PC-9 (cell line): ENCODE data around the gene CCDC70. TPM values are rescaled to one million over a fixed set of nuclear protein-coding genes. Genes with fewer than 3 reads are reported as not detected.
"Not testable (repeated sequence)": the region's sequence is repeated elsewhere in the genome, so short reads cannot be mapped to it uniquely, and the experiment has no call there.

ENCODE experiments used
- BruUV-seq: library from RNA; stranded (reverse); fragments of 400-500 nt; replicated peaks from 2 replicates; lab custom pipeline; 2021; lab: Mats Ljungman, UMichigan
- CTCF ChIA-PET: fragments of 300-600 bp; sonication (Branson Sonifier 250); formaldehyde crosslinking; loops from one replicate; lab custom pipeline; 2022; ENCODE audit warnings: antibody characterized with exemption; lab: Charles Lee
- POLR2A ChIA-PET: fragments of 300-600 bp; sonication (Branson Sonifier 250); formaldehyde crosslinking; loops from one replicate; lab custom pipeline; 2022; ENCODE audit warnings: antibody characterized with exemption; ENCODE audit not compliant: unreplicated experiment; lab: Charles Lee
- DNase-seq, 2 experiments: peaks; one replicate each; pipeline versions ENCODE4 v3.0.0 to v3.0.0-alpha.2; 2015 to 2022; ENCODE audit warnings: mixed read lengths in 1 of 2
- H2AFZ ChIP-seq: fragments of 200-600 bp; sonication (generic); 2 replicates; pipeline ENCODE4 v1.8.1; 2017; ENCODE audit warnings: antibody characterized with exemption
- H3F3A ChIP-seq: fragments of 200-600 bp; sonication (generic); 2 replicates; pipeline ENCODE4 v1.8.1; 2017; ENCODE audit warnings: antibody characterized with exemption, mild to moderate bottlenecking, low read depth; ENCODE audit not compliant: insufficient read depth
- H3K27ac ChIP-seq: fragments of 200-600 bp; sonication (generic); 2 replicates; pipeline ENCODE4 v1.6.1; 2016; ENCODE audit warnings: mixed run types
- H3K27me3 ChIP-seq: fragments of 200-600 bp; sonication (generic); 2 replicates; pipeline ENCODE4 v1.6.1; 2016; ENCODE audit warnings: low read depth, mixed run types; ENCODE audit not compliant: insufficient read depth
- H3K36me3 ChIP-seq: fragments of 200-600 bp; sonication (generic); 2 replicates; pipeline ENCODE4 v1.6.1; 2016; ENCODE audit warnings: low read depth, mixed run types
- H3K4me1 ChIP-seq: fragments of 200-600 bp; sonication (generic); replicated peaks from 2 replicates; pipeline ENCODE4 v1.6.1; 2016; ENCODE audit warnings: mixed run types; ENCODE audit not compliant: insufficient read depth
- H3K4me2 ChIP-seq: fragments of 200-600 bp; sonication (generic); 2 replicates; pipeline ENCODE4 v1.6.1; 2017; ENCODE audit warnings: mixed run types
- H3K4me3 ChIP-seq: fragments of 200-600 bp; sonication (generic); 2 replicates; pipeline ENCODE4 v1.6.1; 2016; ENCODE audit warnings: mixed run types
- H3K79me2 ChIP-seq: fragments of 200-600 bp; sonication (generic); 2 replicates; pipeline ENCODE4 v1.6.1; 2017; ENCODE audit warnings: low read depth, mixed run types
- H3K9me2 ChIP-seq: fragments of 200-600 bp; sonication (generic); 2 replicates; pipeline ENCODE4 v1.8.1; 2017; ENCODE audit warnings: mild to moderate bottlenecking; ENCODE audit not compliant: insufficient read depth
- H3K9me3 ChIP-seq: fragments of 200-600 bp; sonication (generic); 2 replicates; pipeline ENCODE4 v1.8.1; 2016; ENCODE audit warnings: low read depth; ENCODE audit not compliant: insufficient read depth
- H4K20me1 ChIP-seq: fragments of 200-600 bp; sonication (generic); 2 replicates; pipeline ENCODE4 v1.8.1; 2017; ENCODE audit not compliant: insufficient read depth
- EZH2 ChIP-seq: fragments of 200-600 bp; sonication (generic); IDR thresholded peaks from 2 replicates; pipeline ENCODE4 v1.8.0; 2017; ENCODE audit warnings: antibody characterized with exemption, low read depth
- intact Hi-C: fragments of 100-400 bp; cut with micrococcal nuclease; formaldehyde crosslinking; loops from one replicate; pipeline ENCODE4 v1.10.0; 2022; ENCODE audit not compliant: unreplicated experiment
- total RNA-seq: library from RNA; stranded (reverse); gene quantifications from 2 replicates; pipeline ENCODE4 v1.2.3, GENCODE V29; 2021
- TF ChIP-seq, protein P1 (sequence below): fragments of 200-600 bp; sonication (generic); conservative IDR thresholded peaks from 2 replicates; pipeline ENCODE4 v1.6.1; 2017; ENCODE audit warnings: mixed run types, antibody characterized with exemption, mild to moderate bottlenecking, moderate library complexity

CCDC70 gene
- total RNA-seq, 1 experiment from 2014 or later = not detected

DNA sequence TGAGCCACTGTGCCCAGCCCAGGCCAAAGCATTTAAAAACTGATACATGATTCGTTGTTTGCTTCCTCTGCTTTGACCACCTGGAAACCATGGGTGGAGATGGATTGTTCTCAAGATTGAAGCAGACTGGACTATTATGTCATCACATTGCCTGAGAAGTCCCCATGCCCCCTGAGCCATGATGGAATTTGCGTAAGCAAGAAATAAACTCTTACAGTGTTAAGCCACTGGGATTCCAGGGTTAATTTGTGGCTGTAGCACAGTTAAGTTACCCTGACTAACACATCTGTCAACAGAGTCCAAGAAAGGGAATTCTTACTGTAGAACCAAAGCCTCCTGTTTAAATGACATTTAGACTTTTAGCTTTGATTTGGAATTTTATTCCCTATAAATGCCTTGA lies 38.4 kb upstream of the CCDC70 start:
- Histone ChIP-seq H3K4me3 (no peak overlapping the region), H4K20me1 (no peaks in the 10 kb centered on the region), H3K79me2 (no peaks in the 10 kb centered on the region), H3K4me2 (no peak overlapping the region), H3K9me2 (no peaks in the 10 kb centered on the region), H3K27ac (no peak overlapping the region), H3K27me3 (peaks cover 60% of the 10 kb centered on the region), H3K4me1 (no peaks in the 10 kb centered on the region), H3F3A (no peaks in the 10 kb centered on the region), H3K9me3 (no peaks in the 10 kb centered on the region), H3K36me3 (no peaks in the 10 kb centered on the region), H2AFZ (no peak overlapping the region)
- intact Hi-C loops = no loop called here
- TF ChIP-seq, protein P1, sequence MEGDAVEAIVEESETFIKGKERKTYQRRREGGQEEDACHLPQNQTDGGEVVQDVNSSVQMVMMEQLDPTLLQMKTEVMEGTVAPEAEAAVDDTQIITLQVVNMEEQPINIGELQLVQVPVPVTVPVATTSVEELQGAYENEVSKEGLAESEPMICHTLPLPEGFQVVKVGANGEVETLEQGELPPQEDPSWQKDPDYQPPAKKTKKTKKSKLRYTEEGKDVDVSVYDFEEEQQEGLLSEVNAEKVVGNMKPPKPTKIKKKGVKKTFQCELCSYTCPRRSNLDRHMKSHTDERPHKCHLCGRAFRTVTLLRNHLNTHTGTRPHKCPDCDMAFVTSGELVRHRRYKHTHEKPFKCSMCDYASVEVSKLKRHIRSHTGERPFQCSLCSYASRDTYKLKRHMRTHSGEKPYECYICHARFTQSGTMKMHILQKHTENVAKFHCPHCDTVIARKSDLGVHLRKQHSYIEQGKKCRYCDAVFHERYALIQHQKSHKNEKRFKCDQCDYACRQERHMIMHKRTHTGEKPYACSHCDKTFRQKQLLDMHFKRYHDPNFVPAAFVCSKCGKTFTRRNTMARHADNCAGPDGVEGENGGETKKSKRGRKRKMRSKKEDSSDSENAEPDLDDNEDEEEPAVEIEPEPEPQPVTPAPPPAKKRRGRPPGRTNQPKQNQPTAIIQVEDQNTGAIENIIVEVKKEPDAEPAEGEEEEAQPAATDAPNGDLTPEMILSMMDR = no peak
- no peak for TF ChIP-seq EZH2
- no TSS peak for BruUV-seq
- DNase-seq = no peak
- ChIA-PET CTCF (no interaction called here), POLR2A (interaction anchor here (0.6 kb wide), 1 partner anchor 12 kb away, joined by 3 read pairs; no protein-coding TSS in a partner anchor)

DNA sequence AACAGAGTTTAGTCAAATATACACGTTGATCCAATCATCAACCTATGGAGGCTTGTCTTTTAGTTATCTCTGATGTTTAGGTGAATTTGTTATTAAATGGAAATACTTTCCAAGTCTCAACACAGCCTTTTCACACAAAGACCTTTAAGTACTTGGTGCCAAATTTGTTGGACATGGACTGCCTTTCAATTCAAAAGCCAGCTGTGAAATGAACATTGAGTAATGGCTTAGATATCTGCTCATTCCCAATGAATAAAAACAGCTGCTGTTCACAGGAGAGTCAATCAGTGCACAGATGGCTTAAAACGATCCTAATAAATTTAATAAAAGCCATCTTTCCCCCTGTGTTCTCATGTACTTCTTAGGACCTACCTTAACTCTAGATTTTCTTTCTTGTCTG lies 37.9 kb upstream of the CCDC70 start:
- Histone ChIP-seq H3F3A (no peaks in the 10 kb centered on the region), H3K4me1 (no peaks in the 10 kb centered on the region), H2AFZ (no peak overlapping the region), H3K27ac (no peak overlapping the region), H3K36me3 (no peaks in the 10 kb centered on the region), H3K9me3 (no peaks in the 10 kb centered on the region), H3K9me2 (no peaks in the 10 kb centered on the region), H3K4me2 (no peak overlapping the region), H4K20me1 (no peaks in the 10 kb centered on the region), H3K27me3 (peaks cover 60% of the 10 kb centered on the region), H3K79me2 (no peaks in the 10 kb centered on the region), H3K4me3 (no peak overlapping the region)
- TF ChIP-seq EZH2 = no peak
- TF ChIP-seq, protein P1 = no peak
- DNase-seq = no peak
- POLR2A ChIA-PET = no interaction called here
- intact Hi-C loops = no loop called here
- CTCF ChIA-PET = no interaction called here
- no TSS peak for BruUV-seq

DNA sequence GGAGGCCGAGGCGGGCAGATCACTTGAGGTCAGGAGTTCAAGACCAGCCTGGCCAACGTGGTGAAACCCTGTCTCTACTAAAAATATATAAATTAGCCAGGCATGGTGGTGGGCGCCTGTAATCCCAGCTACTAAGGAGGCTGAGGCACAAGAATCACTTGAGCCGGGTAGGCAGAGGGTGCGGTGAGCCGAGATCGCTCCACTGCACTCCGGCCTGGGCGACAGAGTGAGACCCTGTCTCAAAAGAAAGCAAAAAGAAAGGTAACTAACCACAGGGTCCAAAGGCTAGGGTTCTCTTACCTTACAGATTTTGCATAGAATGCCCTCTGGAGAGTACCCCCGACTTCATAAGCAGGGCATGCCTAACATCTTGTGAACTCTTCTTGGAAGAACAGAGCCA lies 37.1 kb upstream of the CCDC70 start:
- H3K79me2 ChIP-seq, H3K4me3 ChIP-seq, H3K4me2 ChIP-seq, H3F3A ChIP-seq, BruUV-seq, H3K9me2 ChIP-seq, CTCF ChIA-PET, DNase-seq, H3K27ac ChIP-seq, H2AFZ ChIP-seq, H3K36me3 ChIP-seq, H4K20me1 ChIP-seq, H3K9me3 ChIP-seq, POLR2A ChIA-PET, H3K4me1 ChIP-seq, intact Hi-C loops: not testable (repeated sequence)
- peaks cover 62% of the 10 kb centered on the region for H3K27me3 ChIP-seq

DNA sequence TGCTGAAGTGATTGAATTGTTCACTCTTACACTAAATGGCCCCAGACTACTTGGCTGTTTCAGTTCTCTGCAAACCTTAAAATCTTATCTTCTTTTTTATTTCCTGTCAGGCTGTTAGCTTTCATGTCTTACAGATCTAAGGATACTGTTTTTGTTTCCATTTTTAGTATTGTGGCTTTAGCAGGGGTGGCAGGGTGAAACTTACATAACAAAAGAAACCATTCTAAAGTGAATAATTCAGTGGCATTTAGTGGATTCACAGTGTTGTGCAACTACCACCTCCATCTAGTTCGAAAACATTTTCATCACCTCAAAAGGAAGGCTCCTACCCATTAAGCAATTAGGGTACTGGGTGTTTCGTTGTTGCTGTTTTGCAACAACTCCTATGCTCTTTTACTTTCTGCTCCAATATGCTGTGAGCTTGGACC lies 36.6 kb upstream of the CCDC70 start:
- Histone ChIP-seq H3K27ac (no peak overlapping the region), H3K4me2 (no peak overlapping the region), H3K4me3 (no peak overlapping the region), H4K20me1 (no peaks in the 10 kb centered on the region), H3K79me2 (no peaks in the 10 kb centered on the region), H3K36me3 (no peaks in the 10 kb centered on the region), H3F3A (no peaks in the 10 kb centered on the region), H3K27me3 (peaks cover 62% of the 10 kb centered on the region), H3K4me1 (no peaks in the 10 kb centered on the region), H3K9me3 (no peaks in the 10 kb centered on the region), H3K9me2 (no peaks in the 10 kb centered on the region), H2AFZ (no peak overlapping the region)
- no peak for TF ChIP-seq EZH2
- TF ChIP-seq, protein P1 = no peak
- intact Hi-C loops = no loop called here
- POLR2A ChIA-PET = no interaction called here
- no TSS peak for BruUV-seq
- DNase-seq = no peak
- CTCF ChIA-PET = no interaction called here
